ENCODE data around the gene C3.
"Not testable (repeated sequence)": the region's sequence is repeated elsewhere in the genome, so short reads cannot be mapped to it uniquely, and the experiment has no call there.

The C3 gene

DNA sequence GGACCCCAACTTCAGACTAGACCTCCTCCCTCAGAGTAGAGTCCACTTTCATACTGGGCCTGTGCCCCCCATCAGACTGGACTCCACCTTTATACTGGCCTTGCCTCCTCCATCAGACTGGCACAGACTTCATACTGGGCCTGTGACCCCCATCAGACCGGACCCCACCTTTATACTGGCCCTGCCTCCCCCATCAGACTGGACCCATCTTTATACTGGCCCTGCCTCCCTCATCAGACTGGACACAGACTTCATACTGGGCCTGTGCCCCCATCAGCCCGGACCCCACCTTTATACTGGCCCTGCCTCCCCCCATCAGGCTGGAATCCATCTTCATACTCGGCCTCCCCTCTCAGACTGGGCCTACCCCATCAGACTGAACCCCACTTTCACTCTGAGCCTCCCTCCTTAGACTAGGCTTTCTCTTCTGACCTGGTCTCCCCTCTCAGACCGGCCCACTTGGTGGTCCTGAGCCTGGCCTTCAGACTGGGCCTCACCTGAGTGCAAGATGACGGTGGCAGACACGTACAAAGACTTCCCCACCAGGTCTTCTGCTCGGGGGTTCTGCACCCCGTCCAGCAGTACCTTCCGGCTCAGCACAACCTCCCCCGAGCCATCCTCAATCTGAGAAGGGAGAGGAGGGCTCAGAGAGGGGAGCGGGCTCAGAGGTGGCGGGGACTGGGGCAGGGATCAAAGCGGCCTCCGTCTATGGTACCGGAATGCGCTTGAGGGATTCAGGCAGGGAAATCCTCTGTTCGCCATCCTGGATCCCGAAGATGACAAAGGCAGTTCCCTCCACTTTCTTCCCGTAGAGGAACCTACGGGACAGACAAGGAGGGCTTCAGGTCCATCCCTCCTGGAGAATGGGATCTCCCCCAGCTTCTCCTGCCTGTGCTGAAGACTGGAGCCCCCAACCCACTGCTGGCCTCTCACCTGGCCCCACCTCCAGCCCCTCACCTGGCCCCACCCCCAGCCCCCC is 7.5 kb downstream of the C3 start:
- DNase-seq: no peak

DNA sequence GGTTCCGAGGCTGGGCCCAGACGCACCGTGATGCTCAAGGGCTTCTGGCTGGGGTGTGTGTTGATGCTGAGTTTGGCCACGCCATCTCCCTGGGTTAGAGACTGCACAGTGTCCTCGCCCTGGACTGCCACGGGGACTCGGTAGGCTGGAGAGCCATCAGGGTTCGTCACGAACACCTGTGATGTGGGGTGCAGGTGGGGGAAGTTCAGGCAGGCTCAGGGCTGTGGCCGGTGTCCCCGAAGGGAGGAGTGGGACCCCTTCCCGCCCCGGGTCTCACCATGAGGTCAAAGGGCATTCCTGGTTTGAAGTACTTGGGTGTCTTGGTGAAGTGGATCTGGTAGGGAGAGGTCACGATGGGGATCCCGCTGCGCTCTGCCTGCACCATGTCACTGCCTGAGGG is 8.2 kb downstream of the C3 start:
- no peak for DNase-seq

DNA sequence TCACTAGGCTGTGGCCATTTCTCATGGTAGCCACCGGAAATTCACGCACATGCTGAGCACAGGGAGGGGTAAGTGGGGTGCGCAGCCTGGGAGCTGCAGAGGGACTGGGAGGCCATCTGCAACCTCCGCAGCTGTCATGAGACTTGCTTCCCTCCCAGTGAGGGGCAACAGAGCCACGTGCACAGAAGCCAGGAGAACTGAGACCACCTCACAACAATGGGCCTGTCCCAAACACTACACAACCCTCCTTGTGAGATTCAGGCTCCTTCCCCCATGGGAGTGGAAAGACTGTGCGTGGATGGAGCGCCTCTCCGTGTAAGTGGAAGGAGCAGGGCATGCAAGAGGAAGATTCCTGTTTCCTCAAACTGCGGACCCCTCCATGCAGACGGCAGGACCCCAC is 8.8 kb downstream of the C3 start:
- no peak for DNase-seq

DNA sequence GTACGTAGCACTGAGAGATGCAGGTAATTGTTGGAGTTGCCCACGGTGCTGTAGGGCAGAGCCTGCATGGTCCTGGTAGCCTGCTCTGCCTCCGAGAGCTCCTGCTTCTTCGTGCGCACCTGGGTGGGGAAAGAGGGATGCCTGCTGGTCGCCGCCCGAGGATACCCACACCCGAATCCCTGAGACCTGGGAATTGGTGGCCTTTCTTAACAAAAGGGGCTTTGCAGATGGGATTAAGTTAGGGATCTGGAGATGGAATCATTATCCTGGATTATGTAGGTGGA is 9.4 kb downstream of the C3 start:
- no peak for DNase-seq

DNA sequence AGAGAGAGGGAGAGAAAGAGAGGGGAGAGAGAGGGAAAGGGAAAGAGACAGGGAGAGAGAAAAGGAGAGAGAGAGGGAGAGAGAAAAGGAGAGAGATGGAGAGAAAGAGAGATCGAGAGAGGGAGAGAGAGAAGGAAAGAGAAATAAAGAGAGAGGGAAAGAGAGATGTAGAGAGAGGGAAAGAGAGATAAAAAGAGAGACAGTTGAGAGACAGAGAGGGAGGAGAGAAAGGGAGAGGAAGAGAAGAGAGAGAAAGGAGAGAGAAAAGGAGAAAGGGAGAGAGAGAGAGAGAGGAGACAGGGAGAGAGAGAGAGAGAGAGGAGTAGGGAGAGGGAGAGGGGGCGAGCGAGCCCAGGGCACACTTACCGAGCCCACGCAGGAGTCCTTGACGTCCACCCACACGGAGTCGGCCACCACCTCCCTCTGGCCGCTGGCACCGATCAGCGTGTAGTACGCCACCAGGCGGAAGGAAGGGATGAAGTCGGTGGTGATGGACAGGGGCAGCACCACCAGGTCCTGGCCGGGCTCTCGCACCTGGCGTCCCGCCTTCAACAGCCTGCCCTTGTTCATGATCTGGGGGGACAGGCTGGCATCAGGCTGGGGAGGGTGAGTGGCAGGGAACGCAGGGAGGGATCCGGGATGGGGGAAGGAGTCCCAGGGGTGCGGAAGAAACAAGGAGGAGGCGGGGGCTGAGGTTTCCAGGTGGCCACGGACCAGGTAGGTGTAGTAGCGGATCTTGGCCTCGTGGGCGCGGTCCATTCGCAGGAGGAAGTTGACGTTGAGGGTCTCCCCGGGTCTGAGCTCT is 10.0 kb downstream of the C3 start:
- no peak for DNase-seq

DNA sequence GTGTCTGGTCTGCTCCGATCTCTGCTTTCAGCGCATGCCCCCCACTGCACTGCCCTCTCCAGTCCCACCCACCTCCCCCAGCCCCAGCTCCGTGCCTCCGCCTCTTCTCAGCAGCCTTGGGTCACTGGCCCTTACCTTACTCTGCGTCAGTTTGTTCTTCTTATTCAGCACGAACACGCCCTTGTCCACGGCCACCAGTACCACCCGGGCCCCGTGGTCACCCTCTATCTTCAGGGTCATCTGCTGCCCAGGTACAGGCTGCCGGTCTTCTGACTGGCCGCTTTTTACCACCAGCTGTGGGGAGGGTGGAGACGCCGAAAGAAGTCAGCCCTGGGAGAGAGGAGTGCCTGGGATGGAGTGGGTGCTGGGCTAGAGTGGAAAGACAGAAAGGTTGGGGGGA is 10.9 kb downstream of the C3 start:
- DNase-seq: no peak

DNA sequence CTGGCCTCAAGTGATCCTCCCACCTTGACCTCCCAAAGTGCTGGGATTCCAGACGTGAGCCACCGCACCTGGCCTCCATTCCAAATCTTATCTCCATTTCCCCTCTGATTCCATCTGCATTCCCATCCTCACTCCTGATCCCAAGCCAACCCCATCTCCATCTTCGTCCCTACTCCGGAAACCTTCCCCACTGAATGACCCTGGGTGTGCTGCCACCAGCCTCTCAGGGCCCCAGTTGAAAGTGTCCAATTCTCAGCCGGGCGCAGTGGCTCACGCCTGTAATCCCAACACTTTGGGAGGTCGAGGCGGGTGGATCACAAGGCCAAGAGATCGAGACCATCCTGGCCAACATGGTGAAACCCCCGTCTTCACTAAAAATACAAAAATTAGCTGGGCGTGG is 11.5 kb downstream of the C3 start:
- not testable (repeated sequence) for DNase-seq

DNA sequence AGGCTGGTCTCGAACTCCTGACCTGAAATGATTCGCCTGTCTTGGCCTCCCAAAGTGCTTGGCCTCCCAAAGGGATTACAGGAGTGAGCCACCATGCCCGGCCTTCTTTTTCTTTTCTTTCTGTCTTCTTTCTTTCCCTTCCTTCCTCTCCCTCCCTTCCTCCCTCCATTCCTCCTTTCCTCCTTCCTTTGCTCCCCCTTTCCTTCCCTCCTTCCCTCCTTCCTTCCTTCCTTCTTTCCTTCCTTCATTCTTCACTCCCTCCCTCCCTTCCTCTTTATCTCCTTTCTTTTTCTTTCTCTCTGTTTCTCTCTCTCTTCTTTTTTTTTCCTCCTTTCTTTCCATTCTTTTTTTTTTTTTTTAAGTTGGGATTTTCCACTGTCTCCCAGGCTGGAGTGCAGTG is 12.1 kb downstream of the C3 start:
- DNase-seq: no peak

DNA sequence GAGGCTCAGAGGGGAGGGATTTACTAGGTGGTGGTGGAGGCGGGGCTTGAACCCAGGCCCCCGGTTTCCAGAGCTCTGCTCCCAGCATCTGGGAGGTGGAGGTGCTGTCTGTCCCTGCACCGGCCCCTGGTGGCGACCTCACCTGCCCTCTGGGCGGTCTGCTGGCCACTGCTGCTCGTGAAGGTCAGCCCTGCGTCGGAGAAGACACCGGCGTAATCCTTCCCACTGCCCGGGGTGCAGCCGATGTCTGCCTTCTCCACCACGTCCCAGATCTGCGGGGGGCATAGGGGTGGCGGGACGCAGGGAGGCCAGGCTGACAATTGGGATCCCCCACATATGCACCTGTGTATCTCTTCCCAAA is 12.8 kb downstream of the C3 start:
- DNase-seq: no peak

DNA sequence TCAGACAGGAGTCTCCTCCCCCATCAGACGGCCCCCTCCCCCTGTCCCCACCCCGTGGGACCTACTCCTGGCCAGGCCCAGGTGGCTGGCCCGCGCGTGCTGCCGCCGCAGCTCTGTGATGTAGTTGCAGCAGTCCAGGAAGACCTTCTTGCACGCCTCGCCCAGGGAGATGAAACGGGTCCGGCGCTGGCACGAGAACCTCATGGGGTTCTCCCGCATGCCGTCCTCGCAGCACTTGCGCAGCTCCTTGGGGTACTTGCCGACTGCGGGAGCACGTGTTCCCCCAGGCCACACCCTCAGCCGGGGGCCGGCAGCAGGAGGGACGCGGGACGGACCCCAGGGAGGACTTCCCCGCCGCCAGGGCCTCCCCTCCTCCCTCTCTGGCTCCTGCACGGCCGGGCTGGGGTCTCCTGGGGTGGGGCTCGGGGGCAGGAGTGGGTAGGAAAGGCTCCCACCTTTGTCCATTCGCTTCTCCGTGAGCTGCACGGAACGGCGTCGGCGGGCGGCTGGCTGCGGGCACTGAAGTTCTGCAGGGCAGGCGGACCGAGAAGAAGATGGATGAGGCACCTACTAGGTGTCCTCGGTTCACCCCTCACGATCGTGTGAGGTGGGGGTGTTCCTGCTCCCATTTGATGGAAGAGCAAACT is 13.3 kb downstream of the C3 start:
- DNase-seq: no peak

DNA sequence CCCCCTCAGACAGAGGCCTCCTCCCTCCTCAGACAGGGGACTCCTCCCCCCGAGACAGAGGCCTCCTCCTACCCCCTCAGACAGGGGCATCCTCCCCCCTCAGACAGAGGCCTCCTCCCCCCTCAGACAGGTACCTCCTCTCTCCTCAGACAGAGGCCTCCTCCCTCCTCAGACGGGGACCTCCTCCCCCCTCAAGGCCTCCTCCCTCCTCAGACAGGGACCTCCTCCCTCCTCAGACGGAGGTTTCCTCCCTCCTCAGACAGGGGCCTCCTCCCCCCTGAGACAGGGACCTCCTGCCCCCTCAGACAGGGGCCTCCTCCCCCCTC is 13.9 kb downstream of the C3 start:
- DNase-seq: no peak

DNA sequence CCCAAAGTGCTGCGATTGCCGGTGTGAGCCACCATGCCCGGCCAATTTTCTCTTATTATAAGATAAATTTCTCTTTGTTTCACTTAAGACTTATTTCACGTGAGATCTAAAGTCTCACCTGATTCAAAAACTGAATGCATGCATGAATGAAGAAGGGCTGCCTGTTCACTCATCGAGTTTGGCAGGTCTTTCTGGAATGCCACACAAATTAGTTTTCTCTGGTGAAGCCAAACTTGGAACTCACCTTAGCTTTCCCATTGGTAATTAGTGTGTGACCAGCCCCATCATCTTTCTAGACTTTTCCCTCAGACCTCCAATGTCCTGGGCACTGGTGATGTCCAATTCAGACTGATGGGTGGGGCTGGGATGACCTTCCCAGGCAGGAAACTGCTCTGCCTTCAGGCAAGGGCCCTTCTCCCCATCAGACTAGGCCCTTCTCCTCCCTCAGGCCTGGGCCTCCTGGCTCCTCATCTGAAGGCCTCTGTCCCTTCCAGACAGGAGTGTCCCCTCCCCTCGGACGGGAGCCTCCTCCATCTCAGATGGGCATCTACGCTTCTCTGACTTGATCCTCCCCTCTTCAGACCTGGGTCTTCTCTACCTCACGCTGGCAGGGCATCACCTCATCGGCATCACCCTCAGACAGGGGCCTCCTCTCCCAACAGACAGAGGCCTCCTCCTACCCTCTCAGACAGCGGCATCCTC is 14.4 kb downstream of the C3 start:
- DNase-seq: no peak

DNA sequence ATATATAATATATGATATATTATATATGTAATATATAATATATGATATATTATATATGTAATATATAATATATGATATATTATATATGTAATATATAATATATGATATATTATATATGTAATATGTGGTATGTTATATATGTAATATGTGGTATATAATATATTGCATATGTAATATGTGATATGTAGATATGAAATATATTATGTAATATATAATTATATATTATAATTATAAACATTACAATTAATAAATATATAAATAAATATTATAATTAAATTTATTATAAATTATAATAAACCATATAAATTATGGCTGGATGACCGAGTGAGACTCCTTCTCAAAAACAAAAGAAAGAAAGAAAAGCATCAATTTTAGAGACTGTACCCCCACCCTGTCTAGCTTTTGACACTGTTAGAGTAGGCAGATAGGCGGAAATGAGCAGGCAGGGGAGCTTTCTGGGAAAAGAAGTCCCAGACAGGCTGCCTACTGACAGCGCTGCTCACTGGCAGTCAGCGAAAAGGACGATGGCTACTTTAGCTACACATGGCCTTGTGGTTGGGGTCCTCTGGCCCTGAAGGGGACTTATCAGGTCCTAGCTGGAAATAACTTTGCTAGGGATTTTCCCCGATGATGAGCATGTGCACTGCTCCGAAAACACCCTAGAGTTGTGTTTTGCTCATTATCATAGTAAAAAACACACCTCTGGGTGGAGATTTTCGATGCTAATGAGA is 19.7 kb downstream of the C3 start:
- DNase-seq: no peak

DNA sequence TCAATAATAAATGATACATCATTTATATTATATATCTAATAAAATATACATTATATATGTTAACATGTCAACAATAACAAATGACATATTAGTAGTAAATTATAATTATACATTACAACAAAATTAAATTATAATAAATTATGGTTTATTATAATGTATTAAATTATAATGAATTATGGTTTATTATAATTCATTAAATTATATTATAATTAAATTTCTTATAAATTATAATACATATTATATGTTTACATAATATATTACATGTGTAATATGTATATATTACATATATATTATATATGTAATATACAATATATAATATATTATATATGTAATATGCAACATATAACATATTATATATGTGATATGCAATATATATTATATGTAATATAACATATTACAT is 20.5 kb downstream of the C3 start:
- DNase-seq: no peak

DNA sequence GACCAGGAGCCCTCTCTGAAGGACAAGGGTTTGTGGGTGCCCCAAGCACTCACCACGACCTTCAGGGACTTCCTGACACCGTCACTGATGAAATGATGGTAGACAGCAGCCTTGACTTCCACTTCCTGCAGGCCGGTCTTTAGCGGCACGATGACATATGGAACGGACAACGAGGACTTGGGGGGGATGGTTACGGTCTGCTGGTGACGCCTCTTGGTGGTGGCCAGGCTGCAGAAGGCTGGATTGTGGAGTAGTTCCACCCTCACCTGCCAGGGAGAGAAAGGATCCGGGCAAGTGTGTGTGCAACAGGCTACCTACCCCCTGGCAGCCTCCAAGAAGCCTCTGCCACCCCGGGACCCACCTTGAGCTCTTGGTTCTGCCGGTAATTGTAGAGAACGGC is 23.2 kb downstream of the C3 start:
- DNase-seq: no peak

DNA sequence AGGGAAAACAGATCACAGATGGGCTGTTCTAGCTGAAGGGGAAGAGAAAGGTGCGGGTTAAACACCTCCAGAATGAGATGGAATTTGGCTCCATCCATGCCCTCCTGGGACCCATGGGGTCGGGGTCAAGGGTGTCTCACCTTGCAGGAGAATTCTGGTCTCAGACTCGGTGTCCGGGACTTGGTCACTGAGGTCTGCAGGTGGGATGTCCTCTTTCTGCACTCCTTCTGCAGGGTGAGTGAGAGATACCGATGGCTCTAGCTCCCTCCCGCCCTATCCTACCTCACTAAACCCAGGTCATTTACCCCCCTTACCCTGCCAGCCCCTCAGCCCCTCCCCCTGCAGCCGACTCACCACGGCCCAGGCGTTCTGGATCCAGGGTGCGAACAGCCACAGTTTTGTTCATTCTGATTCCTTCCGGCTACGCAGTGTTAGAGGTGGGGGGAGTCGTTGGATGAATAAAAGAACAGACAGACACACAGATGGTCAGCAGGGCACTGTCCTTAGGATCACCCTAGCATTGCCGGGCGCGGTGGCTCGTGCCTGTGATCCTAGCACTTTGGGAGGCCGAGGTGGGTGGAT is 24.1 kb downstream of the C3 start:
- DNase-seq: no peak

DNA sequence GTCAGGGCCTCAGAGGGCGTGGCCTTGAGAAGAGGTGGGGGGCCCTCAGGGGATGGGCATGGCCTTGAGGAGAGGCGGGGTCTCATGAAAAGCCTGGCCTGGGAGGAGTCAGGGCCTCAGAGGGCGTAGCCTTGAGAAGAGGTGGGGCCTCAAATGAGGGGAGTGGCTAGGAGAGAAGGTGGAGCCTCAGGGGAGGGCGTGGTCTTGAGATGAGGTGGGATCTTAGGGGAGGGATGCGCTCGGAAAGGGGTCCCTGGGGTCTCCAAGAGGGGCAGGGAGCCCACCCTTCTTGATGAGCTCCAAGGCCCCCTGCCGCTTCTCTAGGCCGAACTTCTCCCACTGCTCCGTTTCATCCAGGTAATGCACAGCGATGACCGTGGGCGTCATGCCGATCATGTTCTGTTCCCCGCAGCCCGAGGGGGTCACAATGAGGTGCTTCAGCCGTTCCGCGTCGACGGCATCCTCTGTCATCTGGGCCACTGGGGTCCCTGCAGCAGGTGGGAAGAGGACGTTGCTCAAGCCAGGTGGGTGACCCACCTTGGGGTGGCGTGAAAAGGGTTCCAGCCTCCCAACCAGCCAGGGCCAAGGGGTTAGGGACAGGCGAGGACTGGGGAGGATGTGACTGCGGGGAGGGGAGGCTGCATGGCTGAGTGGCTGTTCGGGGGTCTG is 26.2 kb downstream of the C3 start:
- DNase-seq: no peak

DNA sequence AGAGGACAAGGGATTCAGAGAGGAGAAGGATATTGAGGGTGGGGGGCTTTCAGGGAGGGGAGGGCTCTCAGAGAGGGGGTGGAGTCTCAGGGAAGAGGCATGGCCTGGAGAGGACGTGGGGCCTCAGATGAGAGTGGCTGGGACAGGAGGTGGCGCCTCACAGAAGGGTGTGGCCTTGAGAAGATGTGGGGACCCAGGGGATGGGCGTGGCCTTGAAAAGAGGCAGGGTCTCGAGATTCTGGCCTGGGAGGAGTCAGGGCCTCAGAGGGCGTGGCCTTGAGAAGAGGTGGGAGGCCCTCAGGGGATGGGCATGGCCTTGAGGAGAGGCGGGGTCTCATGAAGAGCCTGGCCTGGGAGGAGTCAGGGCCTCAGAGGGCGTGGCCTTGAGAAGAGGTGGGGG is 26.8 kb downstream of the C3 start:
- DNase-seq: no peak

DNA sequence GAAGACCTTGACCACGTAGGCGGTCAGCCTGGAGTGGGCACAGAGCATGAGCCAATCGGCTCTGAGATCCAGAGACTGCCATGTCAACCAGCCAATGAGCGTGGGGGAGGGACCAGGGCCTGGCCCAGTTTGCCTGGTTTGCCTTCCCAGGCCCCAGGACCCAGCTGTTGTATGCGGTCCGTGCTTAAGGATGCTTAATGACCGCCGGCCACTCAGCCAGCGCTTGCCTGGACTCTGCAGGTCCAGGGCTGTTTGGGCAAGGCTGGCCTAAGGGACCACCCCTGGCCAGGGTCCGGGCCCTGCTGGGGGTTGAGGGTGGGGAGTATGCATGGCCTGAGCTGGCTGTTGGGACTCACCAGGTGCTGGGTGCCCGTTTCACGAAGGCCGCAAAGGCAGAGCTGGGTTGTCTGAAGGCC is 27.4 kb downstream of the C3 start:
- no peak for DNase-seq

DNA sequence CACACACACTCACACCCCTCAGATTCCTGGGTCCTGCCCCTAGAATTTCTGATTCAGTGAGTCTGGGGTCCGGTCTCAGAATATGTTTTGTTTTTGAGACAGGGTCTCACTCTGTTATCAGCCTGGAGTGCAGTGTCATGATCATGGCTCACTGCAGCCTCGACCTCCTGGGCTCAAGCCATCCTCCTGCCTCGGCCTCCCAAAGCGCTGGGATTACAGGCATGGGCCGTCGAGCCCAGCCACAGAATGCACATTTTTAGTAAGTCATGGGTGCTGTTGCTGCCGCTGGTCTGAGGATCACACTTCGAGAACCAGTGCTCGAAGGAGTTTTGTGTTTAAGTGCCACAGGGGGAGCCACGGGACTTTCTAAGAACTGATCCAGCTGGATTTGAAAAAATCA is 28.4 kb downstream of the C3 start:
- no peak for DNase-seq

DNA sequence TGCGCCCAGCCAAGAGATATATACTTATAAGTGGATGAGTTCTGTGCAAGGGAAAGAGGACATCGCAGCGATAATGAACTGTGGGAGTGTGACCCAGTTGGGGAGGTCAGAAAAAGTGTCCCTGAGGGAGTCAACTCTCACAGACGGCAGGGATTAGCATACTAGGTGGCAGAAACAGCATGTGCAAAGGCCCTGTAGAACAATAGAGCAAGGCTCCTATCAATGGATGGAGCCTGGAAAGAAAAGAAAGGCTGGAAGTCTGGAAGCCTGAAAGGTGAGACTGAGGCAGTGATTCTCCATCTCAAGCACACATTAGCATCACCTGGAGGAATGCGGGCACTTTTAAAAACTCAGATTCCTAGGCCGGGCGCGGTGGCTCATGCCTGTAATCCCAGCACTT is 29.1 kb downstream of the C3 start:
- no peak for DNase-seq
